ENCODE results near the gene KLHL8. TPM values are rescaled to one million over a fixed set of nuclear protein-coding genes. Genes with fewer than 3 reads are reported as not detected.

Gene KLHL8
- total RNA-seq, 1 experiment from 2014 or later = 15.4 TPM

DNA sequence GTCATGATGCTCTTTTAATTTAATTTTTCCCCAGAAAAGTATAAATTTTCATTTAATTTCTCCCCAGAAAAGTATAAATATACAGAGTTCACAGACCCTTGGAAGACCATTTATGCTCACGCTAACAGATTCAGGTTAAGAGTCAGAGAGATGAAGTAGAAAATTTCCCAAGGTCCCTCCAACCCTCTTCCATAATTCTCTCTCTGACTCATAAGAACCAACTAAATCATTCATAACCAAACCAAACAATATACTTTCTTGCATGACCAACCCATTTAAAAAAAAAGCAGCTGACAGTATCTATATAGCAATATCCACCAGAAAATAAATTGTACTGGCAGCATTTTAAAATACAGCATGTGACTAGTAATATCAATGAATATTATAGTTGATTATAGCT is 3.9 kb downstream of the KLHL8 start:
- no peak for TF ChIP-seq EZH2 (IDR thresholded peaks at IDR 0.05; ENCODE audit: borderline replicate concordance, low read depth, low read length, poor library complexity, severe bottlenecking)
- TF ChIP-seq, protein P1, sequence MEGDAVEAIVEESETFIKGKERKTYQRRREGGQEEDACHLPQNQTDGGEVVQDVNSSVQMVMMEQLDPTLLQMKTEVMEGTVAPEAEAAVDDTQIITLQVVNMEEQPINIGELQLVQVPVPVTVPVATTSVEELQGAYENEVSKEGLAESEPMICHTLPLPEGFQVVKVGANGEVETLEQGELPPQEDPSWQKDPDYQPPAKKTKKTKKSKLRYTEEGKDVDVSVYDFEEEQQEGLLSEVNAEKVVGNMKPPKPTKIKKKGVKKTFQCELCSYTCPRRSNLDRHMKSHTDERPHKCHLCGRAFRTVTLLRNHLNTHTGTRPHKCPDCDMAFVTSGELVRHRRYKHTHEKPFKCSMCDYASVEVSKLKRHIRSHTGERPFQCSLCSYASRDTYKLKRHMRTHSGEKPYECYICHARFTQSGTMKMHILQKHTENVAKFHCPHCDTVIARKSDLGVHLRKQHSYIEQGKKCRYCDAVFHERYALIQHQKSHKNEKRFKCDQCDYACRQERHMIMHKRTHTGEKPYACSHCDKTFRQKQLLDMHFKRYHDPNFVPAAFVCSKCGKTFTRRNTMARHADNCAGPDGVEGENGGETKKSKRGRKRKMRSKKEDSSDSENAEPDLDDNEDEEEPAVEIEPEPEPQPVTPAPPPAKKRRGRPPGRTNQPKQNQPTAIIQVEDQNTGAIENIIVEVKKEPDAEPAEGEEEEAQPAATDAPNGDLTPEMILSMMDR (conservative IDR thresholded peaks at IDR 0.05; ENCODE audit: low read depth, low read length) = no peak
- no peak overlapping the region for H3K27ac ChIP-seq (ENCODE audit: low read depth, low read length, poor library complexity, severe bottlenecking)
- H3K36me3 ChIP-seq (ENCODE audit: insufficient read depth, low read length, poor library complexity, severe bottlenecking) = no peaks in the 10 kb centered on the region
- H3K9me3 ChIP-seq (ENCODE audit: low read depth, low read length, poor library complexity, severe bottlenecking) = no peaks in the 10 kb centered on the region
- H3K4me3 ChIP-seq (ENCODE audit: low read depth, low read length, poor library complexity, severe bottlenecking) = no peak overlapping the region
- H3K4me1 ChIP-seq (ENCODE audit: insufficient read depth, low read length, poor library complexity, severe bottlenecking) = peaks cover 13% of the 10 kb centered on the region
- DNase-seq (ENCODE audit: low spot score) = no peak
- CTCF ChIA-PET = no interaction called here
- BruUV-seq (replicated peaks) = no TSS peak
- intact Hi-C loops (cut with micrococcal nuclease; ENCODE audit: unreplicated experiment) = no loop called here
- POLR2A ChIA-PET (ENCODE audit: low non-redundant PET) = no interaction called here
- H3K27me3 ChIP-seq (replicated peaks; ENCODE audit: insufficient read depth, low read depth, low read length, poor library complexity) = no peaks in the 10 kb centered on the region

DNA sequence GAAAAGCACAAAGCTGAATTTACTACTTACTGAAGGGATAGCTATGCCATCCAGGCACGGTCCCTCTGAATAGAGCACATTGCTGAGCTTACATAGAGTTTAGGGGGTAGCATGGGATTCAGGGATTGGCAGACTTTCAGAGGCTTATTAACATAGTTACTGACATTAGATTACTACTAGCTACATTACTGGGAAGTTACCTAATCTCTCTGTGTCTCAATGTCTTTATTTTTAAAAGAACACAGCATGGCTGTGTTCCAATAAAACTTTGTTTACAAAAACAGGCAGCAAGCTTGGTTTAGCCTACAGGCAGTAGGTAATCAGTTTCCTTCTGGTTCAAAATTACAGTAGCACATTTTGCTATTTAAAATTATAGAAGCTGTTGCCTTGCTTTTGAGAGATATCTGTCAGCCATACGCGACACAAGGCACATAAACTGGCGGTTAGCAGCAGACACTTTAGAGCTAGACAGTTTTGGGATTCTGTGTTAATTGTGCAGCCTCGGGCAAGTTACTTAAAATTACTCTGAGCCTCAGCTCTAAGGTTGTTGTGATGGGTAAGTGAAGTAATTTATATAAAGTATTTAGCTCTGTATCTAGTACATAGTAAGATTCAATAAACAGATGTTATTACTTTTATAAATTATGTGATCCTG is 6.9 kb downstream of the KLHL8 start:
- BruUV-seq (replicated peaks) = no TSS peak
- no peak overlapping the region for H3K4me3 ChIP-seq (ENCODE audit: low read depth, low read length, poor library complexity, severe bottlenecking)
- no peak overlapping the region for H3K27ac ChIP-seq (ENCODE audit: low read depth, low read length, poor library complexity, severe bottlenecking)
- no peaks in the 10 kb centered on the region for H3K9me3 ChIP-seq (ENCODE audit: low read depth, low read length, poor library complexity, severe bottlenecking)
- CTCF ChIA-PET = no interaction called here
- H3K4me1 ChIP-seq (ENCODE audit: insufficient read depth, low read length, poor library complexity, severe bottlenecking) = peaks cover 18% of the 10 kb centered on the region
- peak; percentile 37 for DNase-seq (ENCODE audit: low spot score)
- intact Hi-C loops (cut with micrococcal nuclease; ENCODE audit: unreplicated experiment) = no loop called here
- no peaks in the 10 kb centered on the region for H3K36me3 ChIP-seq (ENCODE audit: insufficient read depth, low read length, poor library complexity, severe bottlenecking)
- POLR2A ChIA-PET (ENCODE audit: low non-redundant PET) = no interaction called here
- TF ChIP-seq, protein P1 (conservative IDR thresholded peaks at IDR 0.05; ENCODE audit: low read depth, low read length) = no peak
- TF ChIP-seq EZH2 (IDR thresholded peaks at IDR 0.05; ENCODE audit: borderline replicate concordance, low read depth, low read length, poor library complexity, severe bottlenecking) = no peak
- H3K27me3 ChIP-seq (replicated peaks; ENCODE audit: insufficient read depth, low read depth, low read length, poor library complexity) = no peaks in the 10 kb centered on the region

DNA sequence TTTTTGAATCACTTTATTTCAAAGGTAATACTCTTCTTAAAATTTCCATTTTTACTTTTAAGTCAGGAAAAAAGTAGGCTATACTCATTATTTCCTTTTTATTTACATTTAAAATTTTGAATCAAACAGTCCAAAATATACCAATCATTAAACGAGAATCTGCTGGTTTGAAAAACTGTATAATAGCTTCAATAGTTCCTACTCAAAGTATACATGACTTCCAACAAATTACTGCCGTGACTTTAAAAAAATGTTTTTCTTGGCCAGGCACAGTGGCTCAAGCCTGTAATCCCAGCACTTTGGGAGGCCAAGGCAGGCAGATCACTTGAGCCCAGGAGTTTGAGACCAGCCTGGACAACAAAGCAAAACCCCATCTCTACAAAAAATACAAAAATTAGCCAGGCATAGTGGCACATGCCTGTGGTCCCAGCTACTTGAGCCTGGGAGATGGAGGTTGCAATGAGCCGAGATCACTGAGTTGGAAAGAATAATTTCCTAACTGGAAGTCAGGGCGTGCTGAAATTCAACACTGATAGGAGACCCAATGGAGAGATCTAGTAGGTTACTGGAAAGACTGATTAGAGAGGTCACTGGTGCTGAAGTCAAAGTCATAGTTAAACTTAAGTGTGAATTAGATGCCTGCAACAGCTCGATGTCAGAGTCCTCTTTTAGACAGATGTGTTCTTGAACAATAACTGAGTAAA is 9.0 kb downstream of the KLHL8 start:
- CTCF ChIA-PET = no interaction called here
- no TSS peak for BruUV-seq (replicated peaks)

More for the DNA sequence above, 9.0 kb downstream of the KLHL8 start:
- no peak for DNase-seq (ENCODE audit: low spot score)
- peaks cover 18% of the 10 kb centered on the region for H3K4me1 ChIP-seq (ENCODE audit: insufficient read depth, low read length, poor library complexity, severe bottlenecking)
- H3K27ac ChIP-seq (ENCODE audit: low read depth, low read length, poor library complexity, severe bottlenecking) = no peak overlapping the region
- H3K36me3 ChIP-seq (ENCODE audit: insufficient read depth, low read length, poor library complexity, severe bottlenecking) = no peaks in the 10 kb centered on the region
- POLR2A ChIA-PET (ENCODE audit: low non-redundant PET) = no interaction called here
- no peaks in the 10 kb centered on the region for H3K27me3 ChIP-seq (replicated peaks; ENCODE audit: insufficient read depth, low read depth, low read length, poor library complexity)
- no peak overlapping the region for H3K4me3 ChIP-seq (ENCODE audit: low read depth, low read length, poor library complexity, severe bottlenecking)
- intact Hi-C loops (cut with micrococcal nuclease; ENCODE audit: unreplicated experiment) = no loop called here
- TF ChIP-seq, protein P1 (conservative IDR thresholded peaks at IDR 0.05; ENCODE audit: low read depth, low read length) = no peak
- TF ChIP-seq EZH2 (IDR thresholded peaks at IDR 0.05; ENCODE audit: borderline replicate concordance, low read depth, low read length, poor library complexity, severe bottlenecking) = no peak
- no peaks in the 10 kb centered on the region for H3K9me3 ChIP-seq (ENCODE audit: low read depth, low read length, poor library complexity, severe bottlenecking)
